Breast epithelium (tissue), 4 donors: ENCODE results near the gene LRRC18. TPM values are rescaled to one million over a fixed set of nuclear protein-coding genes. Genes with fewer than 3 reads are reported as not detected.

Experiments used
- DNase-seq, 2 donors: peaks; one replicate each; pipeline ENCODE4 v3.0.0-alpha.2; 2019; ENCODE audit warnings: low spot score in 2 of 2
- H3K27ac ChIP-seq, 2 donors: fragments of 200-600 bp; sonication (generic) in 1 of 2; one replicate each; pipeline ENCODE4 v1.5.1; 2016 to 2019; ENCODE audit warnings: mild to moderate bottlenecking in 1 of 2
- H3K27me3 ChIP-seq, 2 donors: fragments of 200-600 bp; sonication (generic) in 1 of 2; one replicate each; pipeline versions ENCODE4 v1.5.1 to v1.6.0; 2017 to 2019; ENCODE audit warnings: control low read depth in 1 of 2, mild to moderate bottlenecking in 1 of 2
- H3K36me3 ChIP-seq: fragments of 200-600 bp; one replicate; pipeline ENCODE4 v1.5.1; 2019
- H3K4me1 ChIP-seq, 2 donors: fragments of 200-600 bp; sonication (generic); one replicate each; pipeline ENCODE4 v1.5.1; 2016 to 2019; ENCODE audit warnings: control low read depth in 1 of 2
- H3K4me3 ChIP-seq, 3 donors: fragments of 200-600 bp; sonication (generic); 1 replicate in 2 of 3; 2 replicates in 1 of 3; pipeline ENCODE4 v1.5.1; 2016 to 2019; ENCODE audit warnings: mild to moderate bottlenecking in 3 of 3, moderate library complexity in 2 of 3
- H3K9me3 ChIP-seq, 2 donors: fragments of 200-600 bp; sonication (generic) in 1 of 2; one replicate each; pipeline ENCODE4 v1.5.1; 2016 to 2019; ENCODE audit warnings: control low read depth in 1 of 2
- POLR2A ChIP-seq: fragments of 450-650 bp; IDR thresholded peaks from one replicate; pipeline ENCODE4 v1.6.1; 2016; ENCODE audit warnings: antibody characterized with exemption, mild to moderate bottlenecking, moderate library complexity
- POLR2AphosphoS5 ChIP-seq, 3 donors: sonication (generic); formaldehyde crosslinking; IDR thresholded peaks; one replicate each; pipeline ENCODE4 v1.6.1; 2017; ENCODE audit warnings: antibody characterized with exemption in 3 of 3
- intact Hi-C: fragments of 100-400 bp; cut with DNase I; formaldehyde crosslinking; loops from one replicate; pipeline ENCODE4 v1.15.1; 2023; ENCODE audit warnings: low total_unique reads
- total RNA-seq, 3 donors: library from RNA; depleted of rRNA; stranded (reverse); fragments of >200 nt; gene quantifications; one replicate each; pipeline ENCODE4 v1.1.0, GENCODE V29; 2016
- TF ChIP-seq, protein P1 (sequence below), 3 donors: fragments of 450-650 bp; IDR thresholded peaks; one replicate each; pipeline ENCODE4 v1.5.1; 2016 to 2017; ENCODE audit warnings: antibody characterized with exemption in 3 of 3, mild to moderate bottlenecking in 3 of 3, moderate library complexity in 3 of 3

The LRRC18 gene
- total RNA-seq, 3 donors from 2014 or later = not detected

DNA sequence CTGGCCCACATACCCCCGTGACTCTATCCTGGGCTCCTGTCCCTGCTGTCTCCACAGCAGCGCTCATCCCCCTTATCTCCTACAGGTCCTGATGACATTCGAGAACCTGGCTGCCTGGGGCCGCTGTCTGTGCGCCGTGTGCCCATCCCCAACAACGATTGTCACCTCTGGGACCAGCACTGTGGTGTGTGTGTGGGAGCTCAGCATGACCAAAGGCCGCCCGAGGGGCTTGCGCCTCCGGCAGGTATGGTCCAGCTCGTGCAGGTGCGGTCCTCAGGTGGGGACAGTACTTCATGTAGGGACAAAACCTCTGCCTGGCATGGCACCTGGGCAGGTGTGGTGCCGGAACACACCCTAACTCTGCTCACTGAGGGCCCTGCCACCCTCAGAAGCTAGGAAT lies 30.4 kb upstream of the LRRC18 start:
- Histone ChIP-seq H3K4me3 (no peak overlapping the region), H3K9me3 (no peaks in the 10 kb centered on the region), H3K27me3 (no peaks in the 10 kb centered on the region), H3K36me3 (no peaks in the 10 kb centered on the region), H3K4me1 (no peaks in the 10 kb centered on the region), H3K27ac (no peak overlapping the region)
- intact Hi-C loops = no loop called here
- DNase-seq = no peak
- TF ChIP-seq, protein P1, sequence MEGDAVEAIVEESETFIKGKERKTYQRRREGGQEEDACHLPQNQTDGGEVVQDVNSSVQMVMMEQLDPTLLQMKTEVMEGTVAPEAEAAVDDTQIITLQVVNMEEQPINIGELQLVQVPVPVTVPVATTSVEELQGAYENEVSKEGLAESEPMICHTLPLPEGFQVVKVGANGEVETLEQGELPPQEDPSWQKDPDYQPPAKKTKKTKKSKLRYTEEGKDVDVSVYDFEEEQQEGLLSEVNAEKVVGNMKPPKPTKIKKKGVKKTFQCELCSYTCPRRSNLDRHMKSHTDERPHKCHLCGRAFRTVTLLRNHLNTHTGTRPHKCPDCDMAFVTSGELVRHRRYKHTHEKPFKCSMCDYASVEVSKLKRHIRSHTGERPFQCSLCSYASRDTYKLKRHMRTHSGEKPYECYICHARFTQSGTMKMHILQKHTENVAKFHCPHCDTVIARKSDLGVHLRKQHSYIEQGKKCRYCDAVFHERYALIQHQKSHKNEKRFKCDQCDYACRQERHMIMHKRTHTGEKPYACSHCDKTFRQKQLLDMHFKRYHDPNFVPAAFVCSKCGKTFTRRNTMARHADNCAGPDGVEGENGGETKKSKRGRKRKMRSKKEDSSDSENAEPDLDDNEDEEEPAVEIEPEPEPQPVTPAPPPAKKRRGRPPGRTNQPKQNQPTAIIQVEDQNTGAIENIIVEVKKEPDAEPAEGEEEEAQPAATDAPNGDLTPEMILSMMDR (IDR thresholded peaks at IDR 0.05) = no peak

DNA sequence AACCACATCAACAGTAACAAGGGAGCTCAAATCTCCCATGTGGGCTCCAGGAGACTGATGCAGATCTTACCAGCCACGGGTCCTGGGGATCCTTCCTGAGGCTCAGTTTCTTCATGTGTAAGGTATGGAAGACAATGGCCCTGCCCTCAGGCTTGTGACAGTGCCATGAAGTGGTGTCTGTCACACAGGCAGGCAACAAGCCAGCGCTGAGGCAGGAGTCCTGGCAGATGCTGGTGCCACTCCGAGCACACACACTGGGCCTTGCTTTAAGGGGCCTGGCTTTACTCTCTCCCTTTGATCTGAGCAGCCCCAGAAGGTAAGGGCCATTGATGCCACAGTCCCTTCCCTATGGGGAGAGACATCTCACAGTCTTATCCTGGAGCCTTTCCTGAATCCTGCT lies 28.4 kb upstream of the LRRC18 start:
- no peak overlapping the region for H3K4me3 ChIP-seq
- TF ChIP-seq POLR2A = no peak
- TF ChIP-seq, protein P1 (IDR thresholded peaks at IDR 0.05) = no peak
- no peak for TF ChIP-seq POLR2AphosphoS5 (IDR thresholded peaks at IDR 0.05)
- H3K27ac ChIP-seq = no peak overlapping the region
- DNase-seq = no peak
- H3K4me1 ChIP-seq = no peaks in the 10 kb centered on the region
- no peaks in the 10 kb centered on the region for H3K9me3 ChIP-seq
- H3K27me3 ChIP-seq = no peaks in the 10 kb centered on the region
- no peaks in the 10 kb centered on the region for H3K36me3 ChIP-seq
- intact Hi-C loops = no loop called here

DNA sequence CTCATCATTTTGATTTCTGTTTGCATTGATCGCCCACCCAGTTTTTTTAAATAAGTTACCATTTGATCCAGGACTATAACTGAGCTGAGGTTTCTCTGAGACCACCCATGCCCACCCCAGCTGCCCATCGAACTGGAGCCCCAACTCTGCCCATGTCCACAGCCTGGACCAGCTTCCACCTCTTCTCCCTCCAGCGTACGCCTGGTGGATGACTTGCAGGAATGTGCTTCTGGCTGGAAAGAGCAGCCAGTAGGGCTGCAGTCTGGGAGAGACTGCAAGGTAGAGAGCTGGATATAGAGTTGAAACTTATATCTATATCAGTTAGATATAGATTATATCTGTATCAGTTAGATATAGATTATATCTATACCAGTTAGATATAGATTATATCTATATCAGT lies 25.8 kb upstream of the LRRC18 start:
- Histone ChIP-seq H3K4me1 (no peaks in the 10 kb centered on the region), H3K27ac (no peak overlapping the region), H3K36me3 (no peaks in the 10 kb centered on the region), H3K27me3 (no peaks in the 10 kb centered on the region), H3K4me3 (no peak overlapping the region), H3K9me3 (no peaks in the 10 kb centered on the region)
- intact Hi-C loops = no loop called here
- no peak for DNase-seq
- TF ChIP-seq, protein P1 (IDR thresholded peaks at IDR 0.05) = no peak
- TF ChIP-seq POLR2A (no peak), POLR2AphosphoS5 (IDR thresholded peaks at IDR 0.05) (no peak)

DNA sequence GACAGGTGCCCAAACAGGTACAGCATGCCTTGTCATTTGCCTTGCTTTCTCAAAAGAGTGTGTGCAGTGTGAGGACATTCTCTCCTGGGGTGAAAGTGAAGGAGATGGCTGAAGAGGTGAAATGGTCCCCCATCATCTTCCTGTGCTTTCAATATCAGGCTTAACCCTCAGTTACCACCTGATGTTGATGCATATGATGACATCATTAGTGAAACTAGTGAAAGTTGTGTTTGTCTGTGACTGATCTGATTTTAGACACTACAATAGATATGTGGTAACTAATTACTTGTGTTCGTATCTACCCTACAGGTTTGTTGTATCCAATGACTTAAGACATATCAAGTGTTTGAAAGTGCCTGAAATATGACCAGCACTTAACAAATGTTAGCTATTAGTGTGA lies 24.4 kb upstream of the LRRC18 start:
- no peaks in the 10 kb centered on the region for H3K27me3 ChIP-seq
- intact Hi-C loops = no loop called here
- no peaks in the 10 kb centered on the region for H3K4me1 ChIP-seq
- no peak for DNase-seq
- no peak for TF ChIP-seq POLR2A
- no peak for TF ChIP-seq POLR2AphosphoS5 (IDR thresholded peaks at IDR 0.05)
- TF ChIP-seq, protein P1 (IDR thresholded peaks at IDR 0.05) = no peak
- H3K4me3 ChIP-seq = no peak overlapping the region
- no peak overlapping the region for H3K27ac ChIP-seq
- no peaks in the 10 kb centered on the region for H3K36me3 ChIP-seq
- no peaks in the 10 kb centered on the region for H3K9me3 ChIP-seq

DNA sequence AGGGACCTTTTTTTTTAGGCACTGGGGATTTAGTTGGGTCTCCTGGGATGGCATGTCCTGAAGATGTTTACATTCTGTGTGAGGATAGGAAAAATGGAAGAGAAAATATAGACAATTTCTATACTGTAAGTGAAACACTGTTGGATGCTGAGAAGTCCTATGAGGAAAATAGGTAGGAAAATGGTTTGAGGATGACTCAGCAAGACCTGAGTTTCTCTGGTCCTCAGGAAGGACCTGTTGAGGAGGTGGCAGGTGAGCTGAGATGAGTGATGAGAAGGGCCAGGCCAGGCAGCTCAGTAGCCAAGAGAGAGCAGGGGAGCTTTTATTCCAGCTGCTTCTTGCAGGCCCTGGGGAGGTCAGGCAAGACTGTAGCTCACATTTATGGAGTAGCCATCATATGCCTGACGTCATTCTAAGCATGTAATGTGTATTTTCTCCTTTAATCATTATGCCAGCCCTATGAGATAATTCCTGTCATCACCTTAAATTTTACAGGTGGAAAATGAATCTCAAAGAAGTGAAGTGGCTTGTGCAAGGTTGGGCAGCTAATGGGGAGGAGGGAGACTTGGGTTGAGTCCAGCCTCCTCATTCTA lies 19.1 kb upstream of the LRRC18 start:
- intact Hi-C loops = no loop called here
- H3K27ac ChIP-seq = no peak overlapping the region
- H3K27me3 ChIP-seq = no peaks in the 10 kb centered on the region
- H3K36me3 ChIP-seq = no peaks in the 10 kb centered on the region
- H3K4me3 ChIP-seq = no peak overlapping the region
- no peak for DNase-seq
- H3K4me1 ChIP-seq = no peaks in the 10 kb centered on the region
- no peaks in the 10 kb centered on the region for H3K9me3 ChIP-seq
- TF ChIP-seq, protein P1 (IDR thresholded peaks at IDR 0.05) = no peak
- TF ChIP-seq POLR2AphosphoS5 (IDR thresholded peaks at IDR 0.05) (no peak), POLR2A (no peak)
